ENCODE data around the gene GPC6.

Gene GPC6

GRCh38 chr13:93399212-93399611, 172.6 kb downstream of the GPC6 start:
- Histone ChIP-seq H3K27me3 (ENCODE audit: insufficient read depth, low read depth, severe bottlenecking) (no peaks in the 10 kb centered on the region), H3K4me3 (ENCODE audit: low read depth, low read length) (no peak overlapping the region), H3K36me3 (peaks cover 11% of the 10 kb centered on the region), H3K27ac (peak overlapping the region; percentile 52), H3K9me3 (ENCODE audit: severe bottlenecking) (no peaks in the 10 kb centered on the region)
- TF ChIP-seq CTCF (IDR thresholded peaks at IDR 0.05; ENCODE audit: low read depth, low read length): no peak
- DNase-seq: no peak

- DNase-seq: no peak
- H3K4me3 ChIP-seq (ENCODE audit: low read depth, low read length): no peak overlapping the region
- TF ChIP-seq CTCF (IDR thresholded peaks at IDR 0.05; ENCODE audit: low read depth, low read length): no peak
- no peaks in the 10 kb centered on the region for H3K9me3 ChIP-seq (ENCODE audit: severe bottlenecking)
- H3K36me3 ChIP-seq: peaks cover 2% of the 10 kb centered on the region; the same call in 1 of the 2 replicates
- no peak overlapping the region for H3K27ac ChIP-seq
- H3K27me3 ChIP-seq (ENCODE audit: insufficient read depth, low read depth, severe bottlenecking): no peaks in the 10 kb centered on the region
Measured at GRCh38 chr13:93406136-93406535, 179.5 kb downstream of the GPC6 start.

GRCh38 chr13:93407551-93407950, 180.9 kb downstream of the GPC6 start:
- TF ChIP-seq CTCF (IDR thresholded peaks at IDR 0.05; ENCODE audit: low read depth, low read length): no peak
- Histone ChIP-seq H3K27ac (no peak overlapping the region), H3K9me3 (ENCODE audit: severe bottlenecking) (no peaks in the 10 kb centered on the region), H3K4me3 (ENCODE audit: low read depth, low read length) (no peak overlapping the region), H3K27me3 (ENCODE audit: insufficient read depth, low read depth, severe bottlenecking) (no peaks in the 10 kb centered on the region), H3K36me3 (peaks cover 2% of the 10 kb centered on the region; the same call in 1 of the 2 replicates)
- no peak for DNase-seq

- no peak for TF ChIP-seq CTCF (IDR thresholded peaks at IDR 0.05; ENCODE audit: low read depth, low read length)
- Histone ChIP-seq H3K4me3 (ENCODE audit: low read depth, low read length) (no peak overlapping the region), H3K36me3 (peaks cover 2% of the 10 kb centered on the region; the same call in 1 of the 2 replicates), H3K27me3 (ENCODE audit: insufficient read depth, low read depth, severe bottlenecking) (no peaks in the 10 kb centered on the region), H3K27ac (peak overlapping the region; percentile 54), H3K9me3 (ENCODE audit: severe bottlenecking) (no peaks in the 10 kb centered on the region)
- no peak for DNase-seq
Measured at GRCh38 chr13:93409001-93409400, 182.4 kb downstream of the GPC6 start.

- Histone ChIP-seq H3K36me3 (peaks cover 2% of the 10 kb centered on the region; the same call in 1 of the 2 replicates), H3K4me3 (ENCODE audit: low read depth, low read length) (no peak overlapping the region), H3K9me3 (ENCODE audit: severe bottlenecking) (no peaks in the 10 kb centered on the region), H3K27ac (peak overlapping the region; percentile 54), H3K27me3 (ENCODE audit: insufficient read depth, low read depth, severe bottlenecking) (no peaks in the 10 kb centered on the region)
- peak; percentile 59 for DNase-seq
- no peak for TF ChIP-seq CTCF (IDR thresholded peaks at IDR 0.05; ENCODE audit: low read depth, low read length)
Measured at GRCh38 chr13:93409816-93410215, 183.2 kb downstream of the GPC6 start.

- DNase-seq: no peak
- Histone ChIP-seq H3K27ac (peak overlapping the region; percentile 54), H3K27me3 (ENCODE audit: insufficient read depth, low read depth, severe bottlenecking) (no peaks in the 10 kb centered on the region)
Measured at GRCh38 chr13:93411186-93411680, 184.6 kb downstream of the GPC6 start.

More at GRCh38 chr13:93411186-93411680, 184.6 kb downstream of the GPC6 start:
- H3K4me3 ChIP-seq (ENCODE audit: low read depth, low read length): no peak overlapping the region
- no peaks in the 10 kb centered on the region for H3K9me3 ChIP-seq (ENCODE audit: severe bottlenecking)
- no peak for TF ChIP-seq CTCF (IDR thresholded peaks at IDR 0.05; ENCODE audit: low read depth, low read length)
- H3K36me3 ChIP-seq: no peaks in the 10 kb centered on the region
